ENCODE data around the gene PHACTR3.

The PHACTR3 gene

GRCh38 chr20:59565768-59566461 lies 38.4 kb upstream of the PHACTR3 start:
- Histone ChIP-seq H3K27me3 (ENCODE audit: control insufficient read depth in 2 of 2, insufficient read depth in 2 of 2, low read length in 2 of 2) (peaks cover 0 to 8% of the 10 kb centered on the region in 2 donors), H3K9ac (ENCODE audit: low read depth in 1 of 2, low read length in 2 of 2) (no peak overlapping the region), H3K4me3 (ENCODE audit: low read length in 2 of 2) (no peak overlapping the region), H3K27ac (ENCODE audit: low read depth in 2 of 2, low read length in 2 of 2) (no peak overlapping the region), H3K36me3 (ENCODE audit: control insufficient read depth in 2 of 2, insufficient read depth in 2 of 2, low read length in 2 of 2) (no peaks in the 10 kb centered on the region), H3K4me1 (ENCODE audit: control insufficient read depth in 2 of 2, insufficient read depth in 2 of 2, low read length in 2 of 2) (no peaks in the 10 kb centered on the region), H3K9me3 (ENCODE audit: control insufficient read depth in 2 of 2, low read length in 2 of 2) (no peaks in the 10 kb centered on the region)

- Histone ChIP-seq H3K27me3 (ENCODE audit: control insufficient read depth in 2 of 2, insufficient read depth in 2 of 2, low read length in 2 of 2) (peaks cover 0 to 8% of the 10 kb centered on the region in 2 donors), H3K9me3 (ENCODE audit: control insufficient read depth in 2 of 2, low read length in 2 of 2) (no peaks in the 10 kb centered on the region), H3K9ac (ENCODE audit: low read depth in 1 of 2, low read length in 2 of 2) (no peak overlapping the region), H3K4me3 (ENCODE audit: low read length in 2 of 2) (no peak overlapping the region), H3K27ac (ENCODE audit: low read depth in 2 of 2, low read length in 2 of 2) (no peak overlapping the region), H3K36me3 (ENCODE audit: control insufficient read depth in 2 of 2, insufficient read depth in 2 of 2, low read length in 2 of 2) (no peaks in the 10 kb centered on the region), H3K4me1 (ENCODE audit: control insufficient read depth in 2 of 2, insufficient read depth in 2 of 2, low read length in 2 of 2) (peaks cover 0 to 3% of the 10 kb centered on the region in 2 donors)
Measured at GRCh38 chr20:59566631-59567524, 37.5 kb upstream of the PHACTR3 start.

GRCh38 chr20:59567585-59568508 lies 36.5 kb upstream of the PHACTR3 start:
- Histone ChIP-seq H3K27me3 (ENCODE audit: control insufficient read depth in 2 of 2, insufficient read depth in 2 of 2, low read length in 2 of 2) (peaks cover 0 to 8% of the 10 kb centered on the region in 2 donors), H3K4me3 (ENCODE audit: low read length in 2 of 2) (no peak overlapping the region), H3K9me3 (ENCODE audit: control insufficient read depth in 2 of 2, low read length in 2 of 2) (no peaks in the 10 kb centered on the region), H3K9ac (ENCODE audit: low read depth in 1 of 2, low read length in 2 of 2) (no peak overlapping the region), H3K4me1 (ENCODE audit: control insufficient read depth in 2 of 2, insufficient read depth in 2 of 2, low read length in 2 of 2) (peaks cover 0 to 6% of the 10 kb centered on the region in 2 donors), H3K27ac (ENCODE audit: low read depth in 2 of 2, low read length in 2 of 2) (no peak overlapping the region), H3K36me3 (ENCODE audit: control insufficient read depth in 2 of 2, insufficient read depth in 2 of 2, low read length in 2 of 2) (no peaks in the 10 kb centered on the region)

- Histone ChIP-seq H3K36me3 (ENCODE audit: control insufficient read depth in 2 of 2, insufficient read depth in 2 of 2, low read length in 2 of 2) (no peaks in the 10 kb centered on the region), H3K4me3 (ENCODE audit: low read length in 2 of 2) (no peak overlapping the region), H3K4me1 (ENCODE audit: control insufficient read depth in 2 of 2, insufficient read depth in 2 of 2, low read length in 2 of 2) (peaks cover 0 to 6% of the 10 kb centered on the region in 2 donors), H3K9ac (ENCODE audit: low read depth in 1 of 2, low read length in 2 of 2) (no peak overlapping the region), H3K9me3 (ENCODE audit: control insufficient read depth in 2 of 2, low read length in 2 of 2) (no peaks in the 10 kb centered on the region), H3K27ac (ENCODE audit: low read depth in 2 of 2, low read length in 2 of 2) (no peak overlapping the region), H3K27me3 (ENCODE audit: control insufficient read depth in 2 of 2, insufficient read depth in 2 of 2, low read length in 2 of 2) (peaks cover 0 to 8% of the 10 kb centered on the region in 2 donors)
Measured at GRCh38 chr20:59568509-59569024, 35.8 kb upstream of the PHACTR3 start.

- no peak overlapping the region for H3K4me3 ChIP-seq (ENCODE audit: low read length in 2 of 2)
- peaks cover 0 to 6% of the 10 kb centered on the region in 2 donors for H3K4me1 ChIP-seq (ENCODE audit: control insufficient read depth in 2 of 2, insufficient read depth in 2 of 2, low read length in 2 of 2)
- no peak overlapping the region for H3K27ac ChIP-seq (ENCODE audit: low read depth in 2 of 2, low read length in 2 of 2)
Measured at GRCh38 chr20:59569305-59569704, 35.0 kb upstream of the PHACTR3 start.

GRCh38 chr20:59571151-59571550 lies 33.2 kb upstream of the PHACTR3 start:
- no peak overlapping the region for H3K4me3 ChIP-seq (ENCODE audit: low read length in 2 of 2)
- H3K9me3 ChIP-seq (ENCODE audit: control insufficient read depth in 2 of 2, low read length in 2 of 2): no peaks in the 10 kb centered on the region
- no peak overlapping the region for H3K27ac ChIP-seq (ENCODE audit: low read depth in 2 of 2, low read length in 2 of 2)
- H3K36me3 ChIP-seq (ENCODE audit: control insufficient read depth in 2 of 2, insufficient read depth in 2 of 2, low read length in 2 of 2): no peaks in the 10 kb centered on the region
- peaks cover 0 to 6% of the 10 kb centered on the region in 2 donors for H3K4me1 ChIP-seq (ENCODE audit: control insufficient read depth in 2 of 2, insufficient read depth in 2 of 2, low read length in 2 of 2)
- H3K27me3 ChIP-seq (ENCODE audit: control insufficient read depth in 2 of 2, insufficient read depth in 2 of 2, low read length in 2 of 2): peaks cover 4 to 14% of the 10 kb centered on the region in 2 donors
- no peak overlapping the region for H3K9ac ChIP-seq (ENCODE audit: low read depth in 1 of 2, low read length in 2 of 2)

More at GRCh38 chr20:59569305-59569704, 35.0 kb upstream of the PHACTR3 start:
- Histone ChIP-seq H3K27me3 (ENCODE audit: control insufficient read depth in 2 of 2, insufficient read depth in 2 of 2, low read length in 2 of 2) (peaks cover 0 to 8% of the 10 kb centered on the region in 2 donors), H3K9ac (ENCODE audit: low read depth in 1 of 2, low read length in 2 of 2) (no peak overlapping the region), H3K9me3 (ENCODE audit: control insufficient read depth in 2 of 2, low read length in 2 of 2) (no peaks in the 10 kb centered on the region), H3K36me3 (ENCODE audit: control insufficient read depth in 2 of 2, insufficient read depth in 2 of 2, low read length in 2 of 2) (no peaks in the 10 kb centered on the region)

GRCh38 chr20:59571551-59572314 lies 32.6 kb upstream of the PHACTR3 start:
- Histone ChIP-seq H3K36me3 (ENCODE audit: control insufficient read depth in 2 of 2, insufficient read depth in 2 of 2, low read length in 2 of 2) (no peaks in the 10 kb centered on the region), H3K27ac (ENCODE audit: low read depth in 2 of 2, low read length in 2 of 2) (peak overlapping the region; percentile 31 to 52), H3K4me1 (ENCODE audit: control insufficient read depth in 2 of 2, insufficient read depth in 2 of 2, low read length in 2 of 2) (peaks cover 0 to 6% of the 10 kb centered on the region in 2 donors), H3K4me3 (ENCODE audit: low read length in 2 of 2) (peak overlapping the region; percentile 51 to 64), H3K9ac (ENCODE audit: low read depth in 1 of 2, low read length in 2 of 2) (peak overlapping the region; percentile 32 to 63), H3K9me3 (ENCODE audit: control insufficient read depth in 2 of 2, low read length in 2 of 2) (no peaks in the 10 kb centered on the region), H3K27me3 (ENCODE audit: control insufficient read depth in 2 of 2, insufficient read depth in 2 of 2, low read length in 2 of 2) (peaks cover 4 to 20% of the 10 kb centered on the region in 2 donors)

GRCh38 chr20:59572515-59572914 lies 31.8 kb upstream of the PHACTR3 start:
- peaks cover 0 to 6% of the 10 kb centered on the region in 2 donors for H3K4me1 ChIP-seq (ENCODE audit: control insufficient read depth in 2 of 2, insufficient read depth in 2 of 2, low read length in 2 of 2)
- no peak overlapping the region for H3K9ac ChIP-seq (ENCODE audit: low read depth in 1 of 2, low read length in 2 of 2)
- peaks cover 4 to 17% of the 10 kb centered on the region in 2 donors for H3K27me3 ChIP-seq (ENCODE audit: control insufficient read depth in 2 of 2, insufficient read depth in 2 of 2, low read length in 2 of 2)
- H3K27ac ChIP-seq (ENCODE audit: low read depth in 2 of 2, low read length in 2 of 2): no peak overlapping the region
- H3K4me3 ChIP-seq (ENCODE audit: low read length in 2 of 2): no peak overlapping the region
- H3K9me3 ChIP-seq (ENCODE audit: control insufficient read depth in 2 of 2, low read length in 2 of 2): no peaks in the 10 kb centered on the region
- H3K36me3 ChIP-seq (ENCODE audit: control insufficient read depth in 2 of 2, insufficient read depth in 2 of 2, low read length in 2 of 2): no peaks in the 10 kb centered on the region

- Histone ChIP-seq H3K27me3 (ENCODE audit: control insufficient read depth in 2 of 2, insufficient read depth in 2 of 2, low read length in 2 of 2) (peaks cover 9 to 21% of the 10 kb centered on the region in 2 donors), H3K27ac (ENCODE audit: low read depth in 2 of 2, low read length in 2 of 2) (no peak overlapping the region), H3K9me3 (ENCODE audit: control insufficient read depth in 2 of 2, low read length in 2 of 2) (no peaks in the 10 kb centered on the region), H3K4me3 (ENCODE audit: low read length in 2 of 2) (no peak overlapping the region), H3K9ac (ENCODE audit: low read depth in 1 of 2, low read length in 2 of 2) (no peak overlapping the region), H3K4me1 (ENCODE audit: control insufficient read depth in 2 of 2, insufficient read depth in 2 of 2, low read length in 2 of 2) (peaks cover 0 to 6% of the 10 kb centered on the region in 2 donors), H3K36me3 (ENCODE audit: control insufficient read depth in 2 of 2, insufficient read depth in 2 of 2, low read length in 2 of 2) (no peaks in the 10 kb centered on the region)
Measured at GRCh38 chr20:59573837-59574236, 30.5 kb upstream of the PHACTR3 start.
